ENCODE measurements around the gene SLC12A8. TPM values are rescaled to one million over a fixed set of nuclear protein-coding genes. Genes with fewer than 3 reads are reported as not detected.

The SLC12A8 gene
- total RNA-seq, 2 experiments from 2014 or later: 1.1 to 1.6 TPM

GRCh38 chr3:125045965-125046364 is 166.6 kb downstream of the SLC12A8 start:
- POLR2A ChIA-PET: interaction anchor here (1.4 kb wide), 1 partner anchor 11 kb away, joined by 4 read pairs; no protein-coding TSS in a partner anchor
- peaks cover 15% of the 10 kb centered on the region for H3K36me3 Mint-ChIP-seq (ENCODE audit: low read depth)
- no peak for TF ChIP-seq CTCF (IDR thresholded peaks at IDR 0.05)

GRCh38 chr3:125045194-125045593 is 167.4 kb downstream of the SLC12A8 start:
- H3K27me3 Mint-ChIP-seq: no peaks in the 10 kb centered on the region
- ATAC-seq: no peak
- peaks cover under 1% of the 10 kb centered on the region for H3K4me1 Mint-ChIP-seq (ENCODE audit: low read depth)
- H3K36me3 Mint-ChIP-seq (ENCODE audit: low read depth): peaks cover 9% of the 10 kb centered on the region
- H3K4me3 Mint-ChIP-seq: no peak overlapping the region
- ChIA-PET CTCF (no interaction called here), POLR2A (interaction anchor here (1.4 kb wide), 1 partner anchor 11 kb away, joined by 4 read pairs; no protein-coding TSS in a partner anchor)
- H3K9me3 Mint-ChIP-seq: no peaks in the 10 kb centered on the region
- intact Hi-C loops (cut with micrococcal nuclease): no loop called here
- no peak for DNase-seq
- no peak for TF ChIP-seq CTCF (IDR thresholded peaks at IDR 0.05)
- H3K27ac Mint-ChIP-seq: no peak overlapping the region

More at GRCh38 chr3:125045965-125046364, 166.6 kb downstream of the SLC12A8 start:
- no peaks in the 10 kb centered on the region for H3K9me3 Mint-ChIP-seq
- H3K4me3 Mint-ChIP-seq: no peak overlapping the region
- CTCF ChIA-PET: no interaction called here
- intact Hi-C loops (cut with micrococcal nuclease): no loop called here
- H3K4me1 Mint-ChIP-seq (ENCODE audit: low read depth): peaks cover 7% of the 10 kb centered on the region
- H3K27me3 Mint-ChIP-seq: no peaks in the 10 kb centered on the region
- H3K27ac Mint-ChIP-seq: no peak overlapping the region
- DNase-seq (no peak), ATAC-seq (no peak)

GRCh38 chr3:125043599-125044151 is 168.9 kb downstream of the SLC12A8 start:
- Mint-ChIP-seq H3K27me3 (no peaks in the 10 kb centered on the region), H3K36me3 (ENCODE audit: low read depth) (peaks cover 3% of the 10 kb centered on the region), H3K4me1 (ENCODE audit: low read depth) (peaks cover 9% of the 10 kb centered on the region), H3K27ac (no peak overlapping the region), H3K4me3 (no peak overlapping the region), H3K9me3 (no peaks in the 10 kb centered on the region)
- intact Hi-C loops (cut with micrococcal nuclease): no loop called here
- CTCF ChIA-PET: no interaction called here
- DNase-seq (no peak), ATAC-seq (no peak)
- no peak for TF ChIP-seq CTCF (IDR thresholded peaks at IDR 0.05)
- POLR2A ChIA-PET: no interaction called here

- ATAC-seq (no peak), DNase-seq (no peak)
- POLR2A ChIA-PET: interaction anchor here (0.7 kb wide), 1 partner anchor 71 kb away, joined by 3 read pairs; no protein-coding TSS in a partner anchor
- intact Hi-C loops (cut with micrococcal nuclease): no loop called here
- Mint-ChIP-seq H3K27ac (no peak overlapping the region), H3K9me3 (no peaks in the 10 kb centered on the region), H3K36me3 (ENCODE audit: low read depth) (no peaks in the 10 kb centered on the region), H3K27me3 (no peaks in the 10 kb centered on the region), H3K4me3 (no peak overlapping the region), H3K4me1 (ENCODE audit: low read depth) (peaks cover 12% of the 10 kb centered on the region)
- CTCF ChIA-PET: no interaction called here
- TF ChIP-seq CTCF (IDR thresholded peaks at IDR 0.05): no peak
Observed at GRCh38 chr3:125042725-125043406, 169.7 kb downstream of the SLC12A8 start.
